Fibroblast of skin of right quadriceps (primary cell): ENCODE results near the gene SMLR1.

Source experiments
- DNase-seq: peaks from one replicate; pipeline ENCODE4 v3.0.0-alpha.2; 2013

The SMLR1 gene

GRCh38 chr6:130852844-130853554, 25.8 kb downstream of the SMLR1 start:
- DNase-seq: peak; percentile 38

- DNase-seq: peak; percentile 71
Observed at GRCh38 chr6:130853555-130854183, 26.5 kb downstream of the SMLR1 start.

GRCh38 chr6:130858054-130858453, 30.8 kb downstream of the SMLR1 start:
- DNase-seq: no peak

- DNase-seq: no peak
Observed at GRCh38 chr6:130858498-130859160, 31.4 kb downstream of the SMLR1 start.

GRCh38 chr6:130859161-130859867, 32.1 kb downstream of the SMLR1 start:
- no peak for DNase-seq

- DNase-seq: no peak
Observed at GRCh38 chr6:130862370-130862769, 35.2 kb downstream of the SMLR1 start.

GRCh38 chr6:130863415-130864230, 36.4 kb downstream of the SMLR1 start:
- no peak for DNase-seq

- no peak for DNase-seq
Observed at GRCh38 chr6:130864344-130864743, 37.1 kb downstream of the SMLR1 start.

- DNase-seq: no peak
Observed at GRCh38 chr6:130865793-130866192, 38.6 kb downstream of the SMLR1 start.

- no peak for DNase-seq
Observed at GRCh38 chr6:130869681-130870080, 42.5 kb downstream of the SMLR1 start.

GRCh38 chr6:130870179-130870880, 43.1 kb downstream of the SMLR1 start:
- no peak for DNase-seq

- DNase-seq: peak; percentile 52
Observed at GRCh38 chr6:130872250-130873095, 45.3 kb downstream of the SMLR1 start.

- DNase-seq: no peak
Observed at GRCh38 chr6:130873746-130874145, 46.5 kb downstream of the SMLR1 start.

- no peak for DNase-seq
Observed at GRCh38 chr6:130879826-130880225, 52.6 kb downstream of the SMLR1 start.

- DNase-seq: no peak
Observed at GRCh38 chr6:130882370-130882769, 55.2 kb downstream of the SMLR1 start.

- DNase-seq: peak; percentile 78
Observed at GRCh38 chr6:130885392-130886192, 58.4 kb downstream of the SMLR1 start.
